Measurements from ENCODE around the gene NAP1L5.

The NAP1L5 gene

DNA sequence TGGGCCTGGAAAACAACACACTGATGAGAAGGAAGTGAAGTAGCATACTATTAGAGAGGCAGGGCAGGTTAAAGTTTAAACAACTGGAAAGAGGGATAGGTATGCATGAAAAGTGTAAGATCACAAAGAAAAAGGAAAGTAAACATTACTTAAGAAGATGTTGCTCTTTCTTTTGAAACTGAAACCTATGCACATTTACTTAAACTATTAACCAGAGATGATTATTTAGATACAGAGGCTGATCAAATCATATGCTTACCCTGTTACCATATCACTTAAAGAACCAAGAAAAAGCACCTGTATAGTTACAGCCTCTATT, 37.8 kb downstream of the NAP1L5 start:
- Histone ChIP-seq H3K36me3 (ENCODE audit: control insufficient read depth, insufficient read depth, low read length, severe bottlenecking) (peaks cover 23% of the 10 kb centered on the region), H3K9ac (ENCODE audit: low read length) (no peak overlapping the region), H3K27me3 (replicated peaks; ENCODE audit: control insufficient read depth, insufficient read depth, low read length) (no peaks in the 10 kb centered on the region), H3K9me3 (ENCODE audit: control insufficient read depth, low read length) (no peaks in the 10 kb centered on the region), H3K4me3 (ENCODE audit: low read length) (no peak overlapping the region), H3K4me1 (ENCODE audit: control insufficient read depth, insufficient read depth, low read length) (peaks cover 25% of the 10 kb centered on the region)
- DNase-seq (ENCODE audit: low read depth): peak; percentile 3

DNA sequence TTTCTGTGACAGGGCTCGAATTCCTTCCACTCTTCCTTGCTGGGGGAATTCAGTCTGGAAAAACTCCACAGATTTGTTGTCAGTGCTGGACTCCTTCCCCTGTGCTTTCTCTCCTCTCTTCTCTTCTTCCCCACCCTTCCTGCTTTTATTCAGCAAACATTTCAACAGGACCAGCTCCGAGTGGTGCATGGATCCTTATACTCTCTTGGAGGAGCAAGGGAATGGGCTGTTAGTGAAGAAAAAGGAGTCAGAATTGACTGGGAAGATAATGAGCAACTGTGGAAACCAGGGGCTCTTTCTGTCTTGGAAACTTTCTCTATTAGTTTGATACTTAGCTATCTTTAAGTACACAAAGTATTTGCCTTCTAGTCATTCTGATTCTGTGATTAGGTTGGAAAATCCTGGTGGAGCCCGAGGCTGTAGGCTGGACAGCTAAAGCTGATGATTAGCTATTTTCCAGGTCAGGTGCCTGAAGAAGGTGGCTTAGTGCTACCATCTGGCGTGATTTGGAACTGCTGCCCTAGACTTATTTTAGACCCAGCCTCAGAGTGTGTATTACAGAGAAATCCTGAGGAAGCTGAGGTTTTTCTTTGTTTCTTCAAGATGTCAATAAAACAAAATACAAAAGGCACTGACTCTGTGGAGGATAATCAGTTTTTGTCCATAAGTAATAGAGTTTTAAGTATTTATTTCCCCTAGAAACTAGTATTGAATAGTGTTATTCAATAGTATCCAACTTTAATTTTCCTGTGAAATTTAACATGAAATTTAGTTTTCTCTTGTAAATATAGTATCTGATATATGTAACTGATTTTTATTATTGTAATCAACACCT, 38.4 kb downstream of the NAP1L5 start:
- no peaks in the 10 kb centered on the region for H3K9me3 ChIP-seq (ENCODE audit: control insufficient read depth, low read length)
- DNase-seq (ENCODE audit: low read depth): peak; percentile 78
- H3K9ac ChIP-seq (ENCODE audit: low read length): peak overlapping the region; percentile 13
- no peaks in the 10 kb centered on the region for H3K27me3 ChIP-seq (replicated peaks; ENCODE audit: control insufficient read depth, insufficient read depth, low read length)
- no peak overlapping the region for H3K4me3 ChIP-seq (ENCODE audit: low read length)
- peaks cover 26% of the 10 kb centered on the region for H3K36me3 ChIP-seq (ENCODE audit: control insufficient read depth, insufficient read depth, low read length, severe bottlenecking)
- H3K4me1 ChIP-seq (ENCODE audit: control insufficient read depth, insufficient read depth, low read length): peaks cover 25% of the 10 kb centered on the region

DNA sequence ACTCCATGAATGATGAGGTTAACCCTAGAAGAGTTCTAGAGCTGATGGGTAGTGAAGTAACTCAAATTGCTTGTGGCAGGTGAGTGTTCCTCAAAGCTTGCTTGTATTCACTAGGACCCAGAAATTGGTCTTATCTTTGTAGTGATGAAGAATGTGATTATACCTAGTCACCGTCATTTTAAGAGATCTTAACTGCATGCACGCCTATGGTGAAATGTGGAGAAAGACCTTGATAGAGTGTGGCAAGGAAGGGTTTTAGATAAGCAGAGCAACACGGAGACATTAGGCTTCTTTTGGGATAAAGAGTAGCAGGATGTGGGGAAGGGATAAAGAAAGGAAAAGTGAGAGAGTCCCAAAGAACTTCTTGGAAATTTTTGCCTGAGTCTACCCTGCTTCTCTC, 42.4 kb downstream of the NAP1L5 start:
- no peak overlapping the region for H3K4me3 ChIP-seq (ENCODE audit: low read length)
- H3K9ac ChIP-seq (ENCODE audit: low read length): no peak overlapping the region
- DNase-seq (ENCODE audit: low read depth): no peak
- peaks cover 8% of the 10 kb centered on the region for H3K4me1 ChIP-seq (ENCODE audit: control insufficient read depth, insufficient read depth, low read length)
- H3K27me3 ChIP-seq (replicated peaks; ENCODE audit: control insufficient read depth, insufficient read depth, low read length): no peaks in the 10 kb centered on the region
- peaks cover 26% of the 10 kb centered on the region for H3K36me3 ChIP-seq (ENCODE audit: control insufficient read depth, insufficient read depth, low read length, severe bottlenecking)
- no peaks in the 10 kb centered on the region for H3K9me3 ChIP-seq (ENCODE audit: control insufficient read depth, low read length)

DNA sequence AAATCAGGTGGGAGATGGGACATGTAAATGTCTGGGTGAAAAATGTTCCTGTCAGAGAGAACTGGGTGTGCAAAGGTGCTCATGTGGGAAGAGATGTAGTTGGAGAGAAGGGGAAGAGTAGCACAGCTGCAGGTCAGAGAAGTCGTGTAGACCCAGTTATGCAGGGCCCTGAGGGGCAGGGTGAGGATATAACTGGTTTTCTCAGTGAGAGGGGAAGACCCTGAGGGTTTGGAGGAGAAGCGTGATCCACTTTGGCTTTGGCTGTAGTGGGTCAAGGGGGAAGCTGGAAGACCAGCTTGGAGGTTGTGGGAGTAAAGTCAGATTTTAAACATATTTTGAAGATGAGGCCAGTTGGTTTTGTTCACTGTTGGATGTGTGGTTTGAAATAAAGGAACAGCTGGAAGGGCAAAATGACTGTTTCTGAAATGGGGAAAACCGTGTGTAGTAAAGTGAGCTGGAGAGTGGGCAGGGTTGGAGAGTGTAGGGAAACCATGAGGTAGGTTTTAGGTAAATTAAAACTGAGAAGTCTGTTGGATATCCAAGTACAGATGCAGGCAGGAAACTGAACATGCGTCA, 44.2 kb downstream of the NAP1L5 start:
- no peaks in the 10 kb centered on the region for H3K4me1 ChIP-seq (ENCODE audit: control insufficient read depth, insufficient read depth, low read length)
- H3K27me3 ChIP-seq (replicated peaks; ENCODE audit: control insufficient read depth, insufficient read depth, low read length): no peaks in the 10 kb centered on the region
- no peaks in the 10 kb centered on the region for H3K9me3 ChIP-seq (ENCODE audit: control insufficient read depth, low read length)
- no peak overlapping the region for H3K9ac ChIP-seq (ENCODE audit: low read length)
- DNase-seq (ENCODE audit: low read depth): no peak
- H3K4me3 ChIP-seq (ENCODE audit: low read length): no peak overlapping the region
- peaks cover 26% of the 10 kb centered on the region for H3K36me3 ChIP-seq (ENCODE audit: control insufficient read depth, insufficient read depth, low read length, severe bottlenecking)

DNA sequence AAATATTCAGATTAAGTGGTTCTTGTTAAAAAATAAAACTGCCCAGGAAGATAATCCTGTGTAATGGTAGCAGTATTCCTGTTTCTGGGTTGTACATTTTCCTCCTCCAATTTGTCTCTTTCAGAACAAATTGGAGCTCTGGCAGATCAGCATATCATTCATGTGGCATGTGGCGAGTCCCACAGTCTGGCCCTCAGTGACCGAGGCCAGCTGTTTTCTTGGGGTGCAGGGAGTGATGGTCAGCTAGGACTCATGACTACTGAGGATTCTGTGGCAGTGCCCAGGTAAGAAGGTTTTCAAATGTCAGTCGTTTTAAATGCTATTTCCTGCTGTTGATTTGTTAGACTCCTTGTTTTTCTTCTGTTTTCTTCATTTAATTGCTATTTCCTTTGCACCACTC, 47.9 kb downstream of the NAP1L5 start:
- peaks cover under 1% of the 10 kb centered on the region for H3K36me3 ChIP-seq (ENCODE audit: control insufficient read depth, insufficient read depth, low read length, severe bottlenecking)

DNA sequence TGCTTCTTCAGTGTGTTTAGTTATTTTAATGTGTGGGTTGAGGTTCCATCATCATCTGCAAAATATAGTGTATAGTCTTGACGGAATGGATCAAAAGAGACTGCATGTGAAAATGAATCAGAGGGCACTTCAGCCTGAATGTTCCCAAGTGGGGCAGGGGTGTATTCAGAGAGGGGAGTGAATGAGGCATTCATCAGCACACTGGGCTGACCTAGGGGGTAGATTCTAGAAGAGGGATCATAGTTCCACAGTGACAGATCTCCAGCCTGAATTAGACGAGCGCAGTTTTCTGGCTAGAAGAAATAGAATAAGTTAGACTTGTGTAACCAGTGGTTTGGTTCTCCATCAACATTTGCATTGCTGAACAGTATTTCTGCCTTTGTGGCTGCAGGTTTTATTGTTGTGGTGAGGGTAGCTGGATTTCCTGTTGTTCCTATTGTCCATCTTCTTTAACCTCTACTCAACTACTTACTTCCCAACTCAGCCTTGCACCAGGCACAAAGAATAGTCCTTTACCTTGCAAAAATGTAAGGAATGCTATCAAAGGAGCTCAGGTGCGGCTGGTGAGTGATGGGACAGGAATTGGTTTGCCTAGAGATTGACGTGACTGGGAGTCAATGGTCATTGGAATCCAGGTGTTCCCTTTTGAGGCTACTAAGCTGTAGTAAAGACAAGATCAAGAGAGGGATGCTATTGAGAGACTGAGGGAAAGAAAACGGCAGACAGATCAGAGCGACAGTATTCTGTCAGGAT, 50.9 kb downstream of the NAP1L5 start:
- H3K4me1 ChIP-seq (ENCODE audit: control insufficient read depth, insufficient read depth, low read length): no peaks in the 10 kb centered on the region
- no peak overlapping the region for H3K4me3 ChIP-seq (ENCODE audit: low read length)
- DNase-seq (ENCODE audit: low read depth): no peak
- no peaks in the 10 kb centered on the region for H3K27me3 ChIP-seq (replicated peaks; ENCODE audit: control insufficient read depth, insufficient read depth, low read length)
- peaks cover 9% of the 10 kb centered on the region for H3K9me3 ChIP-seq (ENCODE audit: control insufficient read depth, low read length)
- H3K9ac ChIP-seq (ENCODE audit: low read length): no peak overlapping the region
- no peaks in the 10 kb centered on the region for H3K36me3 ChIP-seq (ENCODE audit: control insufficient read depth, insufficient read depth, low read length, severe bottlenecking)

More for the DNA sequence above, 47.9 kb downstream of the NAP1L5 start:
- no peaks in the 10 kb centered on the region for H3K27me3 ChIP-seq (replicated peaks; ENCODE audit: control insufficient read depth, insufficient read depth, low read length)
- no peak for DNase-seq (ENCODE audit: low read depth)
- H3K9me3 ChIP-seq (ENCODE audit: control insufficient read depth, low read length): no peaks in the 10 kb centered on the region
- H3K4me3 ChIP-seq (ENCODE audit: low read length): no peak overlapping the region
- no peaks in the 10 kb centered on the region for H3K4me1 ChIP-seq (ENCODE audit: control insufficient read depth, insufficient read depth, low read length)
- H3K9ac ChIP-seq (ENCODE audit: low read length): no peak overlapping the region

DNA sequence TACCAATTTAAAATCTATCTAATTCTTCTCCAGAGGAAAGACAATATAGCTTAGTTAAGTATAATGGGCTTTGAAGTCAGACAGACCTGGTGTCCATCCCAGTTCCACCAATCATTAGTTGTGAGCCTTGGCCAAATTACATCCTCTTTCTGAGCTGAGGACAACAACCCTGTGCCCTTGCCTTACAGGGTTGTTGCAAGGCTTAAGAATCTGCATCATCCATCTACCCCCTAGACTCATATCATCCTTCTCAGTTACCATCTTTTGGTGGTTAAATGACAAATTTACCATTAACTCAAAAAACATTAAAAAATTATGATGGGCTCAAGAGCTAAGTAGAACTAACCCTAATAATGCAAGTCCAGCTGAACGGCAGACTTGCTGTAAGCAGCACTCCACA, 51.6 kb downstream of the NAP1L5 start:
- Histone ChIP-seq H3K4me1 (ENCODE audit: control insufficient read depth, insufficient read depth, low read length) (no peaks in the 10 kb centered on the region), H3K9ac (ENCODE audit: low read length) (no peak overlapping the region), H3K27me3 (replicated peaks; ENCODE audit: control insufficient read depth, insufficient read depth, low read length) (no peaks in the 10 kb centered on the region), H3K36me3 (ENCODE audit: control insufficient read depth, insufficient read depth, low read length, severe bottlenecking) (no peaks in the 10 kb centered on the region), H3K4me3 (ENCODE audit: low read length) (no peak overlapping the region), H3K9me3 (ENCODE audit: control insufficient read depth, low read length) (peaks cover 9% of the 10 kb centered on the region)
- DNase-seq (ENCODE audit: low read depth): no peak

Data from adipocyte (in vitro differentiated cells).